B cell (primary cell): ENCODE data around the gene PTGES. TPM values are rescaled to one million over a fixed set of nuclear protein-coding genes. Genes with fewer than 3 reads are reported as not detected.

Source experiments
- ATAC-seq: fragments of 200-7000 bp; cut with Tn5 transposase; one replicate; pipeline ENCODE4 v1.10.0; 2021; ENCODE audit warnings: low read depth, mild to moderate bottlenecking, moderate number of reproducible peaks, moderate library complexity
- CTCF ChIA-PET: fragments of 350-600 bp; sonication (Branson Sonifier 250); formaldehyde crosslinking; loops from one replicate; lab custom pipeline; 2021; ENCODE audit warnings: antibody characterized with exemption, inconsistent platforms; lab: Charles Lee
- POLR2A ChIA-PET: fragments of 350-600 bp; sonication (Branson Sonifier 250); formaldehyde crosslinking; loops from one replicate; lab custom pipeline; 2021; ENCODE audit warnings: antibody characterized with exemption; lab: Charles Lee
- DNase-seq: peaks from one replicate; pipeline ENCODE4 v3.0.0; 2013
- H2AFZ ChIP-seq: 2 replicates; pipeline ENCODE4 v1.6.1; 2012; ENCODE audit warnings: mild to moderate bottlenecking, low read depth, low read length; ENCODE audit not compliant: insufficient read depth, poor library complexity, severe bottlenecking
- H3K27ac ChIP-seq, 2 donors: 1 replicate in 1 of 2; 2 replicates in 1 of 2; pipeline ENCODE4 v1.5.1; 2012 to 2013; ENCODE audit warnings: low read length in 2 of 2, mild to moderate bottlenecking in 2 of 2, moderate library complexity in 1 of 2
- H3K27me3 ChIP-seq, 4 experiments: fragments of 200-600 bp in 1 of 4; sonication (generic) in 1 of 4; replicated peaks in 1 of 4; 1 replicate in 2 of 4; 2 replicates in 2 of 4; pipeline versions ENCODE4 v1.6.1 to v1.7.0; 2013 to 2016; ENCODE audit warnings: low read length in 3 of 4, mild to moderate bottlenecking in 2 of 4, mixed read lengths in 1 of 4, moderate library complexity in 1 of 4; ENCODE audit not compliant: insufficient read depth in 4 of 4, control insufficient read depth in 3 of 4; ENCODE audit errors: control extremely low read depth in 1 of 4
- H3K36me3 ChIP-seq, 2 experiments: replicated peaks in 1 of 2; 1 replicate in 1 of 2; 2 replicates in 1 of 2; pipeline versions ENCODE4 v1.6.1 to v1.7.1; 2013; ENCODE audit warnings: low read length in 1 of 2; ENCODE audit not compliant: insufficient read depth in 2 of 2, control insufficient read depth in 1 of 2; ENCODE audit errors: control extremely low read depth in 1 of 2, extremely low read depth in 1 of 2
- H3K4me1 ChIP-seq, 2 donors: fragments of 200-600 bp in 1 of 2; sonication (generic) in 1 of 2; 1 replicate in 1 of 2; 2 replicates in 1 of 2; pipeline versions ENCODE4 v1.5.1 to v1.6.1; 2013 to 2017; ENCODE audit warnings: low read length in 2 of 2; ENCODE audit not compliant: control insufficient read depth in 2 of 2, insufficient read depth in 2 of 2
- H3K4me2 ChIP-seq: replicated peaks from 2 replicates; pipeline ENCODE3; 2012; ENCODE audit warnings: mild to moderate bottlenecking, low read depth, low read length; ENCODE audit not compliant: poor library complexity, severe bottlenecking
- H3K4me3 ChIP-seq, 5 experiments: fragments of 200-600 bp in 1 of 5; sonication (generic) in 1 of 5; 1 replicate in 3 of 5; 2 replicates in 2 of 5; pipeline versions ENCODE4 v1.5.1 to v1.7.0; 2011 to 2016; ENCODE audit warnings: low read length in 4 of 5, mild to moderate bottlenecking in 4 of 5, low read depth in 2 of 5, control low read depth in 1 of 5, moderate library complexity in 1 of 5; ENCODE audit not compliant: insufficient read depth in 1 of 5; ENCODE audit errors: control extremely low read depth in 1 of 5, extremely low read depth in 1 of 5
- H3K79me2 ChIP-seq: fragments of 200-600 bp; sonication (generic); one replicate; pipeline ENCODE4 v1.6.0; 2016; ENCODE audit warnings: low read length; ENCODE audit not compliant: control insufficient read depth, insufficient read depth
- H3K9ac ChIP-seq: fragments of 200-600 bp; sonication (generic); 2 replicates; pipeline ENCODE4 v1.6.1; 2017; ENCODE audit warnings: mild to moderate bottlenecking, low read length, moderate library complexity
- H3K9me3 ChIP-seq, 3 donors: one replicate each; pipeline versions ENCODE4 v1.6.1 to v1.7.1; 2013; ENCODE audit warnings: low read length in 2 of 3; ENCODE audit not compliant: control insufficient read depth in 2 of 3, insufficient read depth in 1 of 3; ENCODE audit errors: control extremely low read depth in 1 of 3
- H4K20me1 ChIP-seq: 2 replicates; pipeline ENCODE4 v1.6.0; 2012; ENCODE audit warnings: mild to moderate bottlenecking, low read length; ENCODE audit not compliant: insufficient read depth, control insufficient read depth, poor library complexity, severe bottlenecking
- H3K27ac Mint-ChIP-seq: one replicate; pipeline ENCODE4 v1.8.0; 2021; ENCODE audit warnings: mixed read lengths
- H3K27me3 Mint-ChIP-seq: one replicate; pipeline ENCODE4 v1.8.0; 2021; ENCODE audit warnings: mixed read lengths
- H3K4me1 Mint-ChIP-seq: one replicate; pipeline ENCODE4 v1.8.0; 2021; ENCODE audit warnings: mixed read lengths
- H3K4me3 Mint-ChIP-seq: one replicate; pipeline ENCODE4 v1.8.0; 2021; ENCODE audit warnings: mixed read lengths
- H3K9me3 Mint-ChIP-seq: one replicate; pipeline ENCODE4 v1.8.0; 2022; ENCODE audit warnings: mixed read lengths; ENCODE audit not compliant: insufficient read depth
- EZH2 ChIP-seq: IDR thresholded peaks from 2 replicates; pipeline ENCODE4 v1.6.1; 2012; ENCODE audit warnings: borderline replicate concordance, low read depth, mild to moderate bottlenecking, moderate library complexity, low read length; ENCODE audit not compliant: insufficient read depth, poor library complexity, severe bottlenecking
- WGBS: methylation state at CpG from one replicate; pipeline ENCODE4 v1.1.5; 2013; ENCODE audit warnings: missing lambda C conversion rate; ENCODE audit not compliant: insufficient coverage; 5-methylcytosine and 5-hydroxymethylcytosine counted together
- intact Hi-C: fragments of 100-400 bp; cut with micrococcal nuclease; formaldehyde crosslinking; loops from one replicate; pipeline ENCODE4 v1.10.0; 2022
- polyA plus RNA-seq: library from polyadenylated mRNA; depleted of rRNA; stranded (reverse); fragments of >200 nt; gene quantifications from 2 replicates; pipeline ENCODE4 v1.2.3, GENCODE V29; 2012
- total RNA-seq, 2 donors: library from RNA; stranded (reverse); fragments of 120-200 nt in 1 of 2; gene quantifications; 1 replicate in 1 of 2; 2 replicates in 1 of 2; pipeline versions ENCODE4 v1.2.3 to v1.2.4, GENCODE V29; 2013 to 2022
- TF ChIP-seq, protein P1 (sequence below): fragments of 200-600 bp; IDR thresholded peaks from one replicate; pipeline ENCODE4 v1.8.0; 2022; ENCODE audit warnings: antibody characterized with exemption, mild to moderate bottlenecking

The PTGES gene
- total and polyA plus RNA-seq, 2 donors (not counting 1 experiment from before 2014, with no cell fraction given) = not detected

DNA sequence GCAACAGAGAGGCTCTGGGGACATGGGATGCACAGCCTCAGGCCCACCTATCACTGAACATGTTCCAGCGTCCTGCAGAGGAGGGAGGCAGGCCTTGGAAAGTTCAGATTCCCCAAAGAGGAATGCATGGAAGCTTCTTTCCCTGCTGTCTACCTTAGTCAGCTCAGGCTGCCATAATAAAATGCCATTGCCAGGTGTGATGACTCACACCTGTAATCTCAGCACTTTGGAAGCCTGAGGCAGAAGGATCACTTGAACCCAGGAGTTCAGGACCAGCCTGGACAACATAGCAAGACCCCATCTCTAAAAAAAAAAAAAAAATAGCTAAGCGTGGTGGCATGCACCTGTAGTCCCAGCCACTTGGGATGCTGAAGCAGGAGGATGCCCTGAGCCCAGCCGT is 25.6 kb upstream of the PTGES start:
- POLR2A ChIA-PET = interaction anchor here (0.6 kb wide), 1 partner anchor 1164 kb away, joined by 4 read pairs; no protein-coding TSS in a partner anchor
- no peak for ATAC-seq
- H3K4me1 ChIP-seq = no peaks in the 10 kb centered on the region
- no peak overlapping the region for H3K4me2 ChIP-seq
- no peaks in the 10 kb centered on the region for H3K36me3 ChIP-seq
- H3K4me3 ChIP-seq = no peak overlapping the region
- intact Hi-C loops = no loop called here
- no peaks in the 10 kb centered on the region for H3K9me3 ChIP-seq
- H3K9ac ChIP-seq = no peak overlapping the region
- 57% methylated on average over 1 of the region's 3 CpGs for WGBS
- H3K79me2 ChIP-seq = no peaks in the 10 kb centered on the region
- CTCF ChIA-PET = no interaction called here
- Mint-ChIP-seq H3K9me3 (no peaks in the 10 kb centered on the region), H3K27me3 (peaks cover 23% of the 10 kb centered on the region), H3K4me1 (no peaks in the 10 kb centered on the region), H3K4me3 (no peak overlapping the region), H3K27ac (no peak overlapping the region)
- H3K27ac ChIP-seq = no peak overlapping the region
- TF ChIP-seq, protein P1, sequence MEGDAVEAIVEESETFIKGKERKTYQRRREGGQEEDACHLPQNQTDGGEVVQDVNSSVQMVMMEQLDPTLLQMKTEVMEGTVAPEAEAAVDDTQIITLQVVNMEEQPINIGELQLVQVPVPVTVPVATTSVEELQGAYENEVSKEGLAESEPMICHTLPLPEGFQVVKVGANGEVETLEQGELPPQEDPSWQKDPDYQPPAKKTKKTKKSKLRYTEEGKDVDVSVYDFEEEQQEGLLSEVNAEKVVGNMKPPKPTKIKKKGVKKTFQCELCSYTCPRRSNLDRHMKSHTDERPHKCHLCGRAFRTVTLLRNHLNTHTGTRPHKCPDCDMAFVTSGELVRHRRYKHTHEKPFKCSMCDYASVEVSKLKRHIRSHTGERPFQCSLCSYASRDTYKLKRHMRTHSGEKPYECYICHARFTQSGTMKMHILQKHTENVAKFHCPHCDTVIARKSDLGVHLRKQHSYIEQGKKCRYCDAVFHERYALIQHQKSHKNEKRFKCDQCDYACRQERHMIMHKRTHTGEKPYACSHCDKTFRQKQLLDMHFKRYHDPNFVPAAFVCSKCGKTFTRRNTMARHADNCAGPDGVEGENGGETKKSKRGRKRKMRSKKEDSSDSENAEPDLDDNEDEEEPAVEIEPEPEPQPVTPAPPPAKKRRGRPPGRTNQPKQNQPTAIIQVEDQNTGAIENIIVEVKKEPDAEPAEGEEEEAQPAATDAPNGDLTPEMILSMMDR = no peak
- no peak for TF ChIP-seq EZH2
- H2AFZ ChIP-seq = no peak overlapping the region
- DNase-seq = no peak
- H4K20me1 ChIP-seq = no peaks in the 10 kb centered on the region
- H3K27me3 ChIP-seq = peaks cover 0 to 35% (median 7%) of the 10 kb centered on the region in 4 experiments

DNA sequence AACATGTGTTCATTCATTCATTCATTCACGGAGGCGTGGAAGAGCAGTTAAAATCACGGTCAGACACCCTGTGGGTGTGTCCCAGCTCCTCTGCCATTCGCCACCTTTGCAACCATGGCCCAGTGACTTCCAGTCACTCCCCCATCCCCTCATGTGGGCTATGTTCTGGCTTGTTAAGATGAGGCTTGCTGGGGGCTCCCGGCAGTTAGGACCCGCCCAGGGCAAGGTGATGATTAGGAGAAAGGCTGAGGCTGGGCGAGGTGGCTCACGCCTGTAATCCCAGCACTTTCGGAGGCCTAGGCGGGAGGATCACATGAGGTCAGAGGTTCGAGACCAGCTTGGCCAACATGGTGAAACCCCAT is 24.9 kb upstream of the PTGES start:
- ATAC-seq (no peak), DNase-seq (no peak)
- TF ChIP-seq EZH2 = no peak
- TF ChIP-seq, protein P1 = no peak
- Mint-ChIP-seq H3K4me3 (no peak overlapping the region), H3K27ac (no peak overlapping the region), H3K9me3 (no peaks in the 10 kb centered on the region), H3K27me3 (peaks cover 26% of the 10 kb centered on the region), H3K4me1 (no peaks in the 10 kb centered on the region)
- H3K36me3 ChIP-seq = no peaks in the 10 kb centered on the region
- CTCF ChIA-PET = interaction anchor here (1.1 kb wide), 1 partner anchor 13 kb away, joined by 4 read pairs; no protein-coding TSS in a partner anchor
- WGBS = 41% methylated on average over 5 of the region's 11 CpGs
- H3K79me2 ChIP-seq = no peaks in the 10 kb centered on the region
- no peak overlapping the region for H3K4me3 ChIP-seq
- H2AFZ ChIP-seq = no peak overlapping the region
- no peaks in the 10 kb centered on the region for H3K9me3 ChIP-seq
- no peak overlapping the region for H3K4me2 ChIP-seq
- intact Hi-C loops = no loop called here
- no peak overlapping the region for H3K27ac ChIP-seq
- H3K9ac ChIP-seq = no peak overlapping the region
- POLR2A ChIA-PET = no interaction called here
- no peaks in the 10 kb centered on the region for H4K20me1 ChIP-seq
- H3K27me3 ChIP-seq = peaks cover 0 to 35% (median 7%) of the 10 kb centered on the region in 4 experiments
- H3K4me1 ChIP-seq = no peaks in the 10 kb centered on the region
